IPS DF 4.7 (cell line): ENCODE data around the gene POU3F2.

Experiments used
- DNase-seq: peaks from one replicate; pipeline ENCODE4 v3.0.0-alpha.2; 2013; ENCODE audit warnings: low spot score; ENCODE audit errors: extremely low read depth

The POU3F2 gene

GRCh38 chr6:98830146-98830545 lies 4.2 kb upstream of the POU3F2 start:
- DNase-seq, result no peak

- DNase-seq, result no peak
Observed at GRCh38 chr6:98831057-98831958, 3.1 kb upstream of the POU3F2 start.

- no peak for DNase-seq
Observed at GRCh38 chr6:98831959-98832283, 2.5 kb upstream of the POU3F2 start.

GRCh38 chr6:98832284-98833056 lies 1.9 kb upstream of the POU3F2 start:
- DNase-seq, result no peak

- no peak for DNase-seq
Observed at GRCh38 chr6:98833057-98833306, 1.4 kb upstream of the POU3F2 start.

- DNase-seq, result no peak
Observed at GRCh38 chr6:98833307-98834059, 891 bp upstream of the POU3F2 start.

- DNase-seq, result no peak
Observed at GRCh38 chr6:98835149-98836024, 1.0 kb downstream of the POU3F2 start.

- no peak for DNase-seq
Observed at GRCh38 chr6:98836025-98836961, 1.9 kb downstream of the POU3F2 start.

- no peak for DNase-seq
Observed at GRCh38 chr6:98836962-98837944, 2.9 kb downstream of the POU3F2 start.

- DNase-seq, result no peak
Observed at GRCh38 chr6:98838032-98838431, 3.7 kb downstream of the POU3F2 start.

- no peak for DNase-seq
Observed at GRCh38 chr6:98838975-98839374, 4.6 kb downstream of the POU3F2 start.

GRCh38 chr6:98839781-98840361 lies 5.5 kb downstream of the POU3F2 start:
- DNase-seq, result no peak

- no peak for DNase-seq
Observed at GRCh38 chr6:98840385-98840784, 6.0 kb downstream of the POU3F2 start.

- DNase-seq, result no peak
Observed at GRCh38 chr6:98840996-98841513, 6.7 kb downstream of the POU3F2 start.

- DNase-seq, result no peak
Observed at GRCh38 chr6:98841621-98842341, 7.4 kb downstream of the POU3F2 start.

- DNase-seq, result no peak
Observed at GRCh38 chr6:98842342-98843180, 8.2 kb downstream of the POU3F2 start.
